GM19351 (cell line): ENCODE results near the gene PTGDS.
"Not testable (repeated sequence)": the region's sequence is repeated elsewhere in the genome, so short reads cannot be mapped to it uniquely, and the experiment has no call there.

Experiments
- ATAC-seq: cut with Tn5 transposase; IDR thresholded peaks from one replicate; pipeline ENCODE4 v1.9.1; 2021; ENCODE audit warnings: mild to moderate bottlenecking, moderate library complexity; ENCODE audit not compliant: unreplicated experiment

The PTGDS gene

DNA sequence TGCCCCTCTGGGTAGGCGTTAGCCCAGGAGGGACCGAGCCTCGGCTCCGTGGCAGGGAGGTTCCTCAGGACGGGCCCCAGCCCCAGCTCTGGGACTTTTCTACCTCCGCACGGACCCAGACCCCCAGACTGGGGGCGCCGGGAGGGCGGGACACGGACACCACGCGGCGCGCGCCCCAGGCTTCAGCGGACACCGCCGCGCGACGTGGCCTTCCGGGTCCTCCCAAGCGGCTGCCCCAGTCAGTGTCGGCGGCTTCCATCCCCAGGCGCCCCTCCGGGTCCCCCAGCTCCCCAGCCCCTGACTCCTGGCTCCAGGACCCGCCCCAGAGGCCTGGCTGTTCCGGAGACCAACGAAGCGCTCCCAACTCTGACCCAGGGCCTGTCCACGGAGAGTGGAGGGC, 8.5 kb downstream of the PTGDS start:
- no peak for ATAC-seq

DNA sequence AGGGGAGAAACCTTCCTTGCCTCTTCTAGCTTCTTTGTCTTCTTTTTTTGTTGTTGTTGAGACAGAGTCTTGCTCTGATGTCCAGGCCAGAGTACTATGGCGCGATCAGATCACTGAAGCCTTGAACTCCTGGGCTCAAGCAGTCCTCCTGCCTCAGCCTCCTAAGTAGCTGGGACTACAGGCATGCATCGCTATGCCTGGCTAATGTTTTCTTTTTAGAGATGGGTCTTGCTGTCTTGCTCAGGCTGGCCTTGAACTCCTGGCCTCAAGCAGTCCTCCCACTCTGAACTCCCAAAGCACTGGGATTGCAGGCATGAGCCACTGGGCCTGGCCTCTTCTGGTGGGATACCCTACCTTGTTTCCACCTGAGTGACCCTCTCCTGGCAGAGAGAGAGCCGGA, 11.6 kb downstream of the PTGDS start:
- ATAC-seq: no peak

DNA sequence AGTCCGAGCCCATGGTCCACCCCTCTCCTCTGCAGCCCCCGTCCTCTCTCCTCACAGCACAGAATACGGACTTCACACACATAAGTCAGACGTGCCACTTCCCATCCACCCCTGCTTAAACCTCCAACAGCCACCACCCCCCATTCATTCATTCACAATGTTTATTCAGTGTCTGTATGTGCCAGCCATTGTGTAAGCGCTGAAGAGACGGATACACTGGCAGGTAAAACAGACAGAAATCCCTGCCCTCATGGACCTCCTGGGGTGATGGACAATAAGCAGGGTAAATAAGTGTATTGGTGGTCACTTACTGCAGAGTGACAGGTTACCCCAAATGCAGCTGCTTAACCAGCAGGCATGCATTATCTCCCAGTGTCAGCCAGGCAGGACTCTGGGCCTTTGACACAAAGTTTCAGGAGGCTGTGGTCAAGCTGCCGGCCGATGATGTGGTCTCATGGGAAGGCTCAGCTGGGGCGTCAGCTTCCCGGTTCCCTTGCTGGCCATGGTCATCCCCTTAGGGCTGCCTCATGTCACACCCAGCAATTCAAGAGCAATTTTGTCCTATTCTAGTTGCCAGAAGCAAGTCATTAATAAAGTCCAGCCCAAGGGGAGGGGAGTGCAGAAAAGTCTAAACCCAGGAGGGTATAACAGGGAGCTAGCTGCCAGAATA, 13.1 kb downstream of the PTGDS start:
- ATAC-seq: no peak

DNA sequence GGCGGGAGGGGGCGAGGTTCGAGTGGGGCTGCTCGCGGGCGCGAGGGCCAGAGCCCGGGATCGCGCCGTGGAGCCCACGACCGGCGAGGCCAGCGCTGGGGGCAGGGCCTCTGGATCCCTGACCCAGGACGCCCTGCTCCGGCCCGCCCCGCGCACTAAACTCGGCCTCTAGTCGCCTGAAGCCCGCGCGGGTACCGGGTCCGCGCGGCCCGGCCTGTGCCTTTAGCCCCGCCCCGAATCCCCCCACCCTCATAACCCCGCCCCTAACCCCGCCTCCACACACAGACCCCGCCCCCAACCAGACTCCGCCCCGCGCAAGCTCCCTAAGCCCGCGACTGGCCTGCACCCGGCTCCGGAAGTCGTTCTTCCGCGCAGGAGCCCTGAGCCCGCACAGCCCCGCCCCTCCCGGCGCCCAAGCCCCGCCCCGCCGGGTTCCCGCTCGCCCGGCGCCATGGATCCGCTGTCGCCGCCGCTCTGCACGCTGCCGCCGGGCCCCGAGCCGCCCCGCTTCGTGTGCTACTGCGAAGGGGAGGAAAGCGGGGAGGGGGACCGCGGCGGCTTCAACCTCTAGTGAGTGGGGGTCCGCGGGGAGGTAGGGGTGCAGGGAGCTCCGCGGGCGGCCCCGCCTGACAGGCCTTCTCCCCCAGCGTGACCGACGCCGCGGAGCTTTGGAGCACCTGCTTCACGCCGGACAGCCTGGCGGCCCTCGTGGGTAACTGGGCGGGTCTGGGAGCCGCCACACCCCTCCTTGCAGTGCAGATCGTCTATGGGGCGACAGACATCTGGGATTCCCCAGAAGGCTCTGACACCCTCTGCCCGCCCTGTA, 14.9 kb downstream of the PTGDS start, which contains the start of gene PAXX:
TSS of gene PAXX (plus strand) at position 430 of the 826 bp plus-strand sequence. CDS start at position 452, 22 bp downstream.
- ATAC-seq: peak; percentile 85

DNA sequence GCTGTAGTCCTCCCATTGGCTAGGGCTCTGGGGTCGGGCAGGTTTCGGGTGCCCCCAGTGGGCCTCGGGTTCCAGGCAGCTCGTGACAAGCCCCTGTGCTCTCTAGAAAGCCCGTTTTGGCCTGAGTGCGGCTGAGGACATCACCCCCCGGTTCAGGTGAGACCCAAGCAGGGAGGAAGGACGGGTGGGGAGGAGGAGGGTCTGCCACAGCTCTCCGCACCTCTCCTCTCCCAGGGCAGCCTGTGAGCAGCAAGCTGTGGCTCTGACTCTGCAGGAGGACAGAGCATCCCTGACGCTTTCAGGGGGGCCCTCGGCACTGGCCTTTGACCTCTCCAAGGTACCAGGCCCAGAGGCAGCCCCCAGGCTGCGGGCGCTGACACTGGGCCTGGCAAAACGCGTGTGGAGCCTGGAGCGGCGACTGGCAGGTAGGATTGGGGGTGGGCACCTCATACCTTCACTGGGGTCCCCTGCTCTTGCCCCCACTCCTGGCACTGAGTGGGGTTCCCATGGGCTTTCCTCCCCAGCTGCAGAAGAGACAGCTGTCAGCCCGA, 15.6 kb downstream of the PTGDS start:
- no peak for ATAC-seq

DNA sequence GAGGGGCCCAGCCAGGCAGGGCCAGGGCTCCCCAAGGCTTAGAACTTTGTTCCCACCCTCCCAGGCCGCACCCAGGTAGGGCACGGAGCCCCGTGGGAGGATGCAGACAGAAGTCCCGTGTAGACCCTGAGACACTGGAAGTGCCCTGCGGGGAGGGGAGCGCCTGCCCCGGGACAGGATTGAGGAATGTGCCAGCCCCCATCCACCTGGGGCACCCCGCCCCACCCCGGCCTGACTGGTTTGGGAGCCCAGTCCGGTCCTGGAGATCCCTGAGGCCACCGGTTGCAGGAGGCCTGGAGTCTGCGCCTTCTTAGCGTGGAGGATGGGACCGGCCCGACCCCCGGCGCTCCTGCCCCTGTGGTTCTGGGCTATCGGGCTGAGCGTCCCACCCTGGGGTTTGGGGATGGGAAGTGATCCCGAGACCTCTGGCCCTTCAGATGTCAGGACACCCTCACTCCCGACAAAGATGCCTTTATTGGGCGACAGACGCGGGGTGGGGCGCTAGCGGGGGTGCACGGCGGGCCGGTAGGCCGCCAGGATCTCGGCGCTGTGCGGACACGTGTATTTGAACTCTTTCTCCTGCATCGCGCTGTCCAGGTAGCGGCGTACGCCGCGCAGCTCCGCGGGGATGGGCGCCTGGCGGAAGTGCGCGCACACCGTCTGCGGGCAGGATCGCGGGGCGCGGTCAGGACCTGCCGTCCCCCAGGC, 17.0 kb downstream of the PTGDS start:
- ATAC-seq: no peak

DNA sequence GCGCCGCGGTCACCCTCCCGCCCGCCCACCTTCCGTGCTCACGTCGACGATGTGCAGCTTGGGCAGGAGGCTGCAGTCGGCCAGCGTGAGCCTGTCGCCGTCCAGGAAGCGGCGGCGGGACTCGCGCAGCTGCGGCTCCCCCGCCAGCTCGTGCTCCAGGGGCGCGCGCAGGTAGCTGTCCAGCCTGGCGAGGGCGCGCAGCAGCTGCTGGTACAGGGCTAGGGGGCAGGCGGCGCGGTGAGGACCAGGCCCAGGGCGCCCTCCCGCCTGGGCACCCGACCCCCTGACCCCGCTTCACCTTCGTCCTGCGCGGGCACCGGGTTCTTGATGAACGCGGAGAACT, 17.6 kb downstream of the PTGDS start:
- no peak for ATAC-seq

DNA sequence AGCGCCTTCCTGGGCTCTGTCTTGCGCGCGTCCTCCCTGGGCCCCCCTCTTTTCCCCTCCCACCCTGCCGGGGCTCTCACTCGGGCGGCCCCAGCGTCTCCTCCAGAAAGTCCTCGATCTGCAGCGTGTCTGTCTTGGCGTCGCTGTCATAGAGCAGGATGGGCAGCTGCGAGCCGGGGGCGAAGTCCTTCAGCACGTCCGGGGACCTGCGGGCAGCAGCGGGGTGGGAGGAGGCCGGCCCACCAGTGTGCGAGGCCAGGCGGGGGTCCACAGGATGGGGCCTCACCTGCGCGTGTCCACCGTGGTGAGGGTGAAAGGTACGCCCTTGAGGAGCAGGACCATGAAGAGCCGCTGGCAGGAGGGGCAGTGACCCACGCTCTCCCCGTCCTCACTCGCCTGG, 18.1 kb downstream of the PTGDS start:
- ATAC-seq: no peak

DNA sequence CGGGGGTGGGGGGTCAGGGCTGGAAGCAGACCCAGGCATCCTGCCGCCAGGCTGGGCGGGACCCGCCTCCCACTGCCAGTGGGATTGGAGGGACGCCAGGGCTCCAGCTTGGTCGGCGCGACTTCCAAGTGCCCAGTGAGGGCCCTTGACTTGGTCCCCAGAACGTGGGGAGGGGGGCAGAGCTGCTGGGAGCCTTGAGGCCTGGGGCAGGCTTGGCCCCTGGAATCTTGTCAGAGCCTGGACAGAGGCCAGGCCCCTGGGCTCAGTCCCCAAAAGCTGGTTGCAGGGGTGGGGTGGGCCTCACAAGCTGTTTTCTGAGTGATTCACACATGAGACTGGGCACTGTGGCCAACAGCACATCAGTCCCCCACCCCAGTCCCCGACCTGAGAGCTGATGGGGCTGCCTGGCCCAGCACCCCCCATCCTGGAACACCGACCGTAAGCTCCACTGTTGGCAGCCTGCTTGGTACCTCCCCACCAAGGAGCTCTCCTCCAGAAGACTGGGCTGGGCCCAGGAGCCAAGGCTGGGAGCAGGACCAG, 18.5 kb downstream of the PTGDS start:
- no peak for ATAC-seq

DNA sequence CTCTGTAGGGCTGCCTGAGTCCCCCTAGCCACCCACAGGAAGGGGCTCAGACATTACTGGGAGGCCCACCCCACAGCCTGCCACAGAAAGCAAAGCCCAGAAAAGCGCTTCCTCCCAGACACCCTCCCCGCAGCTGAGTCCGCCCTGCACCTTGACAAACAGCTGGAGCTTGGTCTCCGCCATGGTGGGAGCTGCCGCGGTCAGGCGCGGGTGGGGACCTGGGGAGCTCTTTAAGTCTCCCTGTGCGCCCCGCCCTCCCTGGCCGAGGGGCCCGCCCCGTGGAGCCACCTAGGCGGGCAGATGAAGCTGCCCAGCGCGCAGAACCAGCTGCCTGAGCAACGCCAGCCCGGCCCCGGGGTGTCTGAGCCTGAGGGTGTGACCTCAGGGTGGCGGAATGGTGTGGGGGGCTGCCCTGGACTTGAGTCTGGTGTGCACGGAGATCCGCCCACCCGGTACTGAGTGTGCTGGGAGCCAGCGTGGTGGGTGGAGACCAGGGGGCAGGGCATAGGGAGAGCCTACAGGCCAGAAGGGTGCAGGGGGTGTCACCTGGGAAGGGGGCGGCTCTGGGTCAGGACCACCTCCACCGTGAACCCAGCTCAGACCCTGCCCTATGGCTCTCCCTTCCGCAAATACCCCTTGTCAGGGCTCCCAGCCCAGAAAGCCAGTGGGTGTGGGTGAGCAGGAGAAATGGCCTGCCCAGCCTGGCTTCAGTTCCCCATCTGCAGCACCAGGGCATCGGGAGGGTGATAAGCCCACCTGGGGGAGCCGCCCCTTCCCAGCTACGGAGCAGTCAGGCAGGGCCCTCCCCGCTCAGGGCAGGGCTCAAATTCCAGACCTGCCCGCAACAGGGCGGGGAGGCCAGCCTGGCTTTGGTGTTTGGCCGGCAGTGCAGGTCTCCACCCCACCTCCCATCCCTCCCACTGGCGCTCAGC, 19.3 kb downstream of the PTGDS start, which contains the start of gene CLIC3:
TSS of gene CLIC3 (minus strand) at position 208 of the 932 bp plus-strand sequence. CDS start at position 183, 25 bp downstream.
- ATAC-seq: no peak

DNA sequence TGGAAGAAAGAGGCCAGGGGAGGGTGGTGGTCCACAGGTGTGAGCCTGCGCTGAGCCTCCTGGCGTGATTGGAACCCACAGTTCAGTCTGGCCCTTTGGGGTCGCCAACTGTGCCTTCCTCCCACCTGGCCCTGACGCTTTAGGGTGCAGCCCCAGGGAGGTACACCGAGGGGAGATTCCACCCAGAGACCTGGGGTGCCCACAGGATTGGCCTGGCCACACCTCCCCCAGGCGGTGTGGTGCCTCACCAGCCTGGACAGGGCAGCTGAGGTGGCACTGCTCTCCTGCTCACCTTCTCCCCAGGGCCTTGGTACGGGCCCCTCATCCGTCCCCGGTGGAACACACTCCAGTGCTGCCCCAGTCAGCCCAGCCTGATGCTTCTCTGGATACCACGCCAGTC, 20.1 kb downstream of the PTGDS start:
- ATAC-seq: no peak

DNA sequence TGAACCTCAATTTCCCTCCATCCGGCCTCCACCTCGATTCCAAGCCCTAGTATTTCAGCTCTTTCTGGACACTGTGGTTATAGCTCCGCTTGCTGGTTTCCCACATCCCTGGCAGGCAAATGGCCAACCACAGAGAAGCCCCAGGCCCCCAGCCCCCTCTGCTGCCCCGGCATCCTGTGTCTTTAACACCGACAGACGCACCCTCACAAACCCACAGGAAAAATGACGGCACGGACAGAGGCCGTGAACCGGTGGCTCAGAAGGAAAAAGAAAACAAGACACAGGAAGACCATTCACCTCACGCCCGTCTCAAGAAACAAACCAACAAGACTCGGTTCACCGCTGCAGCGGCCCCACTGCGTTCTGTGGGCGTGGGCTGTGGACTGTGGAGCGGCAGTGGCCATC, 20.5 kb downstream of the PTGDS start:
- ATAC-seq: no peak

DNA sequence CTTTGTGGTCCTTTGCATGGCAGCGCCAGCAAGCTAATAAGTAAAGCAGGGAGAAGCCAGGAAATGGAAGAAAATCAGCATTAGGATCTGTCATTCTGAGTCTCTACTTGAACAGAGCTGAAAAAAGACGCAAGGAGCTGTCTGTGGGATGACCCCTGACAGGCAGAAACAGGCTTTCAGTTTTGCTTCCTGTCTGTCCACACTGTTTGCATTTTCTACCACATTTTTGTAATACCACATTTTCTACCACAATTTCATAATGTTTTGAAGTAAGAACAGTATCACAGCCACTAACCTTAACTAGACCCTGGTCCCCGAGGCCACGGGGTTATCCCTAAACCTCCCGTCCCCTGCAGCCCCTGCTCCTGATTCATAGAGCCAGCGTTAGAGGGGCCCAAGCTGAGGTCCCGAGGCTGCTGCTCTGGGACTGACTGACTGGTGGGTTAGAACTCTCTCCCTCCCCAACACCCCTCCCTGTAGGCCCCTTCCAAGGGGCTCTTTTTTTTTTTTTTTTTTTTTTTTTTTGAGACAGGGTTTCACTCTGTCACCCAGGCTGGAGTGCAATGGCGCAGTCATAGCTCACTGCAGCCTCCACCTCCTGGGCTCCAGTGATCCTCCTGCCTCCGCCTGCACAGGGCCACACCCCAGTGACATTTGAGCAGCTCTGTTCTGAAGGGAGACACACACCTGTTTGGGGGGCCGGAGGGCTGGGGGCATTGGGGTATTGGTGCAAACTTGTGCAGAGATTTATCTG, 23.1 kb downstream of the PTGDS start:
- ATAC-seq: peak; percentile 71

DNA sequence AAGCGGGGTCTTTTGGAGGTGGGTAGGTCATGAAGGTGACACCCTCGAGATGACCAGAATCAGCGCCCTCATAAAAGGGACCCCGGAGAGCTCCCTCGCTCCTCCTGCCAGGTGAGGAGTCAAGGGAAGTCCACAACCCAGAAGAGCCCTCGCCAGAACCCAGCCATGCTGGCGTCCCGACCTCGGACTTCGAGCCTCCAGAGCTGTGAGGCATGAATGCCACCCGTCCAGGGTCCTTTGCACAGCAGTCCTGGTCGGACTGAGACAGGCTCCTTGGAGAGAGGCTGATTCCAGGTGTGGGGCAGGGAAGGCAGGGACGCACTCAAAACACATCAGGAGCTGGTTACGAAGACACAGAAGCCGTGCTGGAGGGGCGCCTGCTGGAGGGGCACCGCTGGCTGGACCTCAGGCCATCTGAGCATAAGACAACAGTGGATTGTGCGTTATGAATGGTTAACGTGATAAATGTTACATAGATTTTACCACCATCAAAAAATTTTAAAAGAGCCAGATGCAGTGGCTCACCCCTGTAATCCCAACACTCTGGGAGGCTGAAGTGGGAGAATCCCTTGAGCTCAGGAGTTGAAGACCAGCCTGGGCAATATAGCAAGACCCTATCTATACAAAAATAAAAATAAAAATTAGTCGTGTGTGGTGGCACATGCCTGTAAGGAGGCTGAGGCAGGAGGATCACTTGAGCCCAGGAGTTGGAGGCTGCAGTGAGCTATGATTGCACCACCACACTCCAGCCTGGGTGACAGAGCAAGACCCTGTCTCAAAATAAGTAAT, 24.7 kb downstream of the PTGDS start:
- no peak for ATAC-seq

DNA sequence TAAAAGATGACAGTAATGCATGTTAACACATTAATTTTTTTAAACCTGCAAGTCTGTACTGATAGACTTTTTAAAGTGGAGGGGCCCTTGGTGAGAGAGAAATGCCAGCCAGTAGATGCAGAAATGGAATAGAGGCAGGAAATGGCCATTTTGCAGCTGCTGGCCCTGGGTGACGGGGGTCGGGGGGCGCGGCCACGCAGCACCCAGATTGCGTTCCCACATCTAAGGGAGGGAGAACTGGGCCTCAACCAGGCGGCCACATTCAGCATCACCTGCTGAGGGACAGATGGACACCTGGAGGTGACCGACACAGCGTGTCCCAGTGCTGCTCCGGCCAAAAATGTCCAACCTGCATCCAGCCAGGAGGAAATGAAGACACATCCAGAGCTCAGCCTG, 25.3 kb downstream of the PTGDS start:
- ATAC-seq: no peak

DNA sequence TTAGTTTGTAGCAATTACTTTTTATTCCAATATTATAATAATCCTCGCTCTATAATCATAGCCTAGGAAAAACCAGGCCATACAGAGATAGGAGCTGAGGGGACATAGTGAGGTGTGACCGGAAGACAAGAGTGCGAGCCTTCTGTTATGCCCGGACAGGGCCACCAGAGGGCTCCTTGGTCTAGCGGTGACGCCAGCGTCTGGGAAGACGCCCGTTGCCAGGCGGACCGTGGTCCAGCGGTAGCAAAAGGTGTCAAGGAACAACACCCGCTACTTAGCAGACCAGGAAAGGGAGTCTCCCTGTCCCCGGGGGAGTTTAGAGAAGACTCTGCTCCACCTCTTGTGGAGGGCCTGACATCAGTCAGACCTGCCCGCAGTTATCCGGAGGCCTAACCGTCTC, 27.0 kb downstream of the PTGDS start:
- not testable (repeated sequence) for ATAC-seq

DNA sequence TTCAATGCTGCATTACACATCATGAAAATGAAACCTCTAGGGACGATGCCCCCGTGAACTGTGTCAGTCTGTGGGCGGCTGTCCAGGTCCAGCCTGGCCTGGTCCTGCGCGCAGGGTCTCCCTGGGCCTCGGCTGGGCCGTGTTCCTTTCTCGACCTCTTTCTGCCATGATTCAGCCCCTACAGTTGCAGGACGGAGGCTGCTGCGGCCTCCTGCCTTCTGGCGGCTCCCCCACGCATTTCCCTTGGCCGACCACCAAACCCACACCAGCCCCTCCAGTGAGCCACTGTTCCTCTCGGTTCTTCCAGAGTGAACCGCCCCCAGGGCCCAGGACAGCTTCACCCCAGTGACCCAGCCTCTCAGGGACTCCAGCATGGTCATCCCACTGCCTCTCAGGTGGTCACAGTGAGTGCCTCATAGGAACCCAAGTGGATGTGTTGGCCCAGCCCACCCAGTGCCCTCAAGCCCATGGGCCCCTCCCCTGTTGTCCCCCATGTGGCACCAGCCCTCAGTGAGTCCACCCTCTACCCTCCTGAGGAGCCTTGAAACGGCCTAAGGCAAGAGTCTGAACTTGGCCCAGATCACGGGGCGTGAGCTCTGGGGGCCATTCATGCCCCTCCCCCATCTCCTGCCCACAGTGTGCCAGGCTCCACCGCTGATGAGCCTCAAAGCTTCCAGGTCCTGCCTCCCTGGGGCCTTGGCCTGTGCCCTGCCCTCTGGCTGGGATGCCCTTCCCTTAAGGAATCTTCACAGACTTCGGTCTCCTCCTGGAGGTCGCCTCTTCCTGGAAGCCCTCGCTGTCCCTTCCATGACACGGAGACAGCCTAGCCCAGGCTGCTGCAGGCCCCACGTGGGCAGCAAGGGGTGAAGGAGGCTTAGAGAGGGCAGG, 29.1 kb downstream of the PTGDS start:
- ATAC-seq: no peak
